Measurements from ENCODE around the gene PACS2.

Gene PACS2

GRCh38 chr14:105353136-105353535 is 38.6 kb downstream of the PACS2 start:
- no peak for DNase-seq (ENCODE audit: extremely low read depth, low read depth)
- no peak overlapping the region for H3K4me3 ChIP-seq (replicated peaks; ENCODE audit: low read depth, low read length)
- no peak for TF ChIP-seq CTCF (IDR thresholded peaks at IDR 0.05; ENCODE audit: low read depth, low read length, missing control alignments)

- TF ChIP-seq CTCF (IDR thresholded peaks at IDR 0.05; ENCODE audit: low read depth, low read length, missing control alignments), result no peak
- H3K4me3 ChIP-seq (replicated peaks; ENCODE audit: low read depth, low read length), result no peak overlapping the region
- DNase-seq (ENCODE audit: extremely low read depth, low read depth), result no peak
Observed at GRCh38 chr14:105354541-105354940, 40.0 kb downstream of the PACS2 start.

- no peak overlapping the region for H3K4me3 ChIP-seq (replicated peaks; ENCODE audit: low read depth, low read length)
- TF ChIP-seq CTCF (IDR thresholded peaks at IDR 0.05; ENCODE audit: low read depth, low read length, missing control alignments), result no peak
Observed at GRCh38 chr14:105355049-105355575, 40.6 kb downstream of the PACS2 start.

GRCh38 chr14:105355850-105356604 is 41.5 kb downstream of the PACS2 start:
- no peak for DNase-seq (ENCODE audit: extremely low read depth, low read depth)
- TF ChIP-seq CTCF (IDR thresholded peaks at IDR 0.05; ENCODE audit: low read depth, low read length, missing control alignments), result no peak

More at GRCh38 chr14:105355049-105355575, 40.6 kb downstream of the PACS2 start:
- DNase-seq (ENCODE audit: extremely low read depth, low read depth), result no peak

GRCh38 chr14:105356927-105357326 is 42.4 kb downstream of the PACS2 start:
- no peak overlapping the region for H3K4me3 ChIP-seq (replicated peaks; ENCODE audit: low read depth, low read length)
- TF ChIP-seq CTCF (IDR thresholded peaks at IDR 0.05; ENCODE audit: low read depth, low read length, missing control alignments), result no peak
- no peak for DNase-seq (ENCODE audit: extremely low read depth, low read depth)

More at GRCh38 chr14:105355850-105356604, 41.5 kb downstream of the PACS2 start:
- H3K4me3 ChIP-seq (replicated peaks; ENCODE audit: low read depth, low read length), result no peak overlapping the region

DNA sequence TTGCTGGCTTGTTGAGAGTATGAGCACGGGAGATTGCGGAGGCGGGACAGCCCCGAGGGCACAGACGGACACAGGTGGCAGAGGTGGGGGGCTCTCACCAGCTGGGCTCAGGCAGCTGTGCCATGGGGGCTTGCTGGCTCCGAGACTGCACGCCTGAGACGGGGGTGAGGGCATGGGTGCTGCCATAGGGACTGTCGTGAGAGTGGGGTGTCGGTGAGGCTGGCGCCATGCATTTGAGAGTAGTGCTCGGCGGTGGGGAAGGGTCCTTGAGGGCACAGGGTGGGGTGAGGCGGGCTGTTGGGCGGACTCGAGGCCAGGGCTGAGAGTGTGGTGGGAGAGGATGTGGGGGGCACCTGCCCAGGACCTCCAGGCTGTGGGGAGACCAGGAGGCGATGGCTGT is 43.1 kb downstream of the PACS2 start:
- TF ChIP-seq CTCF (IDR thresholded peaks at IDR 0.05; ENCODE audit: low read depth, low read length, missing control alignments), result no peak
- no peak overlapping the region for H3K4me3 ChIP-seq (replicated peaks; ENCODE audit: low read depth, low read length)
- no peak for DNase-seq (ENCODE audit: extremely low read depth, low read depth)
